Prostate gland (tissue), 2 donors: ENCODE measurements around the gene ITPKB. TPM values are rescaled to one million over a fixed set of nuclear protein-coding genes. Genes with fewer than 3 reads are reported as not detected.

ENCODE experiments used
- DNase-seq: peaks from one replicate; pipeline ENCODE4 v3.0.0-alpha.2; 2019; ENCODE audit warnings: low spot score
- H3K27ac ChIP-seq, 2 donors: fragments of 200-600 bp; sonication (generic); 2 replicates each; pipeline ENCODE4 v1.5.1; 2017 to 2019
- H3K27me3 ChIP-seq: fragments of 200-600 bp; sonication (generic); replicated peaks from 2 replicates; pipeline ENCODE4 v1.5.1; 2019; ENCODE audit not compliant: insufficient read depth
- H3K36me3 ChIP-seq, 2 donors: fragments of 200-600 bp; sonication (generic); 1 replicate in 1 of 2; 2 replicates in 1 of 2; pipeline versions ENCODE4 v1.5.1 to v1.8.1; 2017 to 2019
- H3K4me1 ChIP-seq: fragments of 200-600 bp; sonication (generic); replicated peaks from 2 replicates; pipeline ENCODE4 v1.5.1; 2019
- H3K4me3 ChIP-seq, 2 donors: fragments of 200-600 bp; sonication (generic); 2 replicates each; pipeline ENCODE4 v1.5.1; 2017 to 2019
- H3K9me3 ChIP-seq: fragments of 200-600 bp; sonication (generic); 2 replicates; pipeline ENCODE4 v1.5.1; 2017
- CTCF ChIP-seq, 4 experiments: fragments of 200-600 bp in 2 of 4; fragments of 450-650 bp in 2 of 4; sonication (generic) in 2 of 4; IDR thresholded peaks; 1 replicate in 3 of 4; 2 replicates in 1 of 4; pipeline ENCODE4 v1.5.1; 2016 to 2019; ENCODE audit warnings: antibody characterized with exemption in 4 of 4, mild to moderate bottlenecking in 2 of 4, moderate library complexity in 2 of 4
- POLR2A ChIP-seq: fragments of 450-650 bp; IDR thresholded peaks from one replicate; pipeline ENCODE4 v1.6.1; 2016; ENCODE audit warnings: antibody characterized with exemption, mild to moderate bottlenecking
- POLR2AphosphoS5 ChIP-seq: sonication (generic); formaldehyde crosslinking; IDR thresholded peaks from one replicate; pipeline ENCODE4 v1.6.1; 2017; ENCODE audit warnings: antibody characterized with exemption
- WGBS: methylation state at CpG from one replicate; pipeline ENCODE4 v1.1.5; 2018; 5-methylcytosine and 5-hydroxymethylcytosine counted together
- intact Hi-C: fragments of 100-400 bp; cut with DNase I; formaldehyde crosslinking; loops from one replicate; pipeline ENCODE4 v1.14.2; 2022
- total RNA-seq, 2 donors: library from RNA; depleted of rRNA; stranded (reverse); fragments of >200 nt; gene quantifications; one replicate each; pipeline ENCODE4 v1.1.0, GENCODE V29; 2016

ITPKB gene
- total RNA-seq, 2 donors from 2014 or later, result 47.5 to 49.2 TPM

- peak; percentile 96 for DNase-seq
- intact Hi-C loops, result loop anchor here (2.0 kb wide), 1 partner anchor 25 kb away; no protein-coding TSS in a partner anchor
- Histone ChIP-seq H3K36me3 (no peaks in the 10 kb centered on the region), H3K4me3 (no peak overlapping the region), H3K4me1 (peaks cover 22% of the 10 kb centered on the region), H3K27me3 (no peaks in the 10 kb centered on the region), H3K27ac (peak overlapping the region; percentile 95 to 97), H3K9me3 (no peaks in the 10 kb centered on the region)
- peak; percentile 96 for TF ChIP-seq POLR2AphosphoS5
- no peak for TF ChIP-seq CTCF (IDR thresholded peaks at IDR 0.05)
- WGBS, result 41% methylated on average over 13 of the region's 13 CpGs
Measured at GRCh38 chr1:226677027-226678020, 61.8 kb downstream of the ITPKB start.

DNA sequence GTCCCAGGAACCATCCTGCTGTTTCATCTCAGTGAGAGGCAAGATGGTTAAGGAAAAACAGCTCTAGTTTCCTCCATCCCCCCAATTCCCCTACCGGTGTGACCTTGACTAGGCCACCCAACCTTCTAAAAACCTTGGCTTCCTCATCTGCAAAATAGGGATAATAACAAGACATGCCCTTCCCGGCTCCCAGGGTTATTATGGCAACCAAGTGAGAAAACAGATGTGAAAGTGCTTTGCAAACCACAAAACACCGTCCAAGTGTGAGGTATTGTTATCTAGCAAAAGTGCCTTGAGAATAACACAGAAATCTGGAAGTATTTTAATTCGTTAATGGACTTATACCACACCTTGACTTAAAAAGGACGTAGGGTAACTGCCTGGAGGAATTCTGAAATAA, 62.7 kb downstream of the ITPKB start:
- WGBS, result 24% methylated on average over 5 of the region's 5 CpGs
- H3K36me3 ChIP-seq, result no peaks in the 10 kb centered on the region
- no peaks in the 10 kb centered on the region for H3K9me3 ChIP-seq
- no peaks in the 10 kb centered on the region for H3K27me3 ChIP-seq
- no peak for DNase-seq
- no peak for TF ChIP-seq POLR2A
- TF ChIP-seq POLR2AphosphoS5, result no peak
- TF ChIP-seq CTCF (IDR thresholded peaks at IDR 0.05), result no peak
- intact Hi-C loops, result loop anchor here (2.0 kb wide), 1 partner anchor 26 kb away; no protein-coding TSS in a partner anchor
- peaks cover 32% of the 10 kb centered on the region for H3K4me1 ChIP-seq
- H3K27ac ChIP-seq, result peak overlapping the region; percentile 95 to 97
- H3K4me3 ChIP-seq, result no peak overlapping the region

- Histone ChIP-seq H3K9me3 (no peaks in the 10 kb centered on the region), H3K27ac (peak overlapping the region; percentile 95 to 97), H3K27me3 (no peaks in the 10 kb centered on the region), H3K36me3 (no peaks in the 10 kb centered on the region), H3K4me3 (no peak overlapping the region), H3K4me1 (peaks cover 32% of the 10 kb centered on the region)
- no peak for DNase-seq
- 73% methylated on average over 7 of the region's 7 CpGs for WGBS
- intact Hi-C loops, result loop anchor here (2.0 kb wide), 1 partner anchor 27 kb away; no protein-coding TSS in a partner anchor
- TF ChIP-seq POLR2A (no peak), POLR2AphosphoS5 (no peak), CTCF (IDR thresholded peaks at IDR 0.05) (no peak)
Measured at GRCh38 chr1:226675715-226676357, 63.2 kb downstream of the ITPKB start.

DNA sequence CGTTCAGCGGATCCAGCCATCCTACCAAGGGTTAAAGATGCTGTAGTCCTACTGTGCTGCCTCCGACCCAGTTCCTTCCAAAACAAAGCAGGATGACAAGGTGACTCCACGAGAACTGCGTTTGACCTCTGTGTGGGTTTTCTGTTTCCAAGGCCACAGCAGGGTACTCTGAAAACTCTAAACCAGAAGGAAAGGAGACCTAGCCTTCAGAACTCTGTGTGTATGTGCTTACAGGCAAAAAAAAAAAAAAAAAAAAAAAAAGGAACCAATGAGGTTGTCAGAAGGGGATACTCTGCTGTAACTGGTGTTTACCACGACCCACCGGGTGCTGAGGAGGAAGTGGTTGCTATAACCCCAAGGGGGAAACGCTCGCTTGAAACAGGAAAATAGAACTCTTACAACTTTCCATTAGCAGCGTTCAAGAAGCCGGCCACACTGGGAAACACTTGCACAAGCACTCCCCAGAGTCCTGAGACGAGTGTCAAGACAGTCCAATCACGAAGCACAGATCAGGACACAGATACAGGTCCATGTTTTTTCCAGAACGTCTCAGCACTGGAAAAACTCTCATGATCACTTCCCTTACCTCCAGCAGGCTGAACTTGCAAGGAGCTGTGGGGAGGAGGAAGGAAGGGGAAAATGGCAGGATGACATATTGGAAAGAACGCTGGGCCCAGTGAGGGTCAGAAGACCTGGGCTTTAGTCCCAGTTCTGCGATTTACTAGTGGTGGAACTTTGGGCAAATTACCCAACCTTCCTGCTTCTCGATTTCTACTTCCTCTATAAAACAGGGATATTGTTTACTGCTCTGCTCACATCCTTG, 64.0 kb downstream of the ITPKB start:
- no peaks in the 10 kb centered on the region for H3K36me3 ChIP-seq
- no peaks in the 10 kb centered on the region for H3K9me3 ChIP-seq
- TF ChIP-seq POLR2AphosphoS5 (no peak), CTCF (IDR thresholded peaks at IDR 0.05) (no peak), POLR2A (no peak)
- intact Hi-C loops, result no loop called here
- no peaks in the 10 kb centered on the region for H3K27me3 ChIP-seq
- peak overlapping the region; percentile 95 to 97 for H3K27ac ChIP-seq
- no peak for DNase-seq
- peaks cover 37% of the 10 kb centered on the region for H3K4me1 ChIP-seq
- WGBS, result 44% methylated on average over 17 of the region's 17 CpGs
- no peak overlapping the region for H3K4me3 ChIP-seq
